GM18870 (cell line): ENCODE measurements around the gene ZNF750.

Source experiments
- ATAC-seq: cut with Tn5 transposase; IDR thresholded peaks from one replicate; pipeline ENCODE4 v1.9.1; 2021; ENCODE audit warnings: moderate library complexity; ENCODE audit not compliant: unreplicated experiment

The ZNF750 gene

DNA sequence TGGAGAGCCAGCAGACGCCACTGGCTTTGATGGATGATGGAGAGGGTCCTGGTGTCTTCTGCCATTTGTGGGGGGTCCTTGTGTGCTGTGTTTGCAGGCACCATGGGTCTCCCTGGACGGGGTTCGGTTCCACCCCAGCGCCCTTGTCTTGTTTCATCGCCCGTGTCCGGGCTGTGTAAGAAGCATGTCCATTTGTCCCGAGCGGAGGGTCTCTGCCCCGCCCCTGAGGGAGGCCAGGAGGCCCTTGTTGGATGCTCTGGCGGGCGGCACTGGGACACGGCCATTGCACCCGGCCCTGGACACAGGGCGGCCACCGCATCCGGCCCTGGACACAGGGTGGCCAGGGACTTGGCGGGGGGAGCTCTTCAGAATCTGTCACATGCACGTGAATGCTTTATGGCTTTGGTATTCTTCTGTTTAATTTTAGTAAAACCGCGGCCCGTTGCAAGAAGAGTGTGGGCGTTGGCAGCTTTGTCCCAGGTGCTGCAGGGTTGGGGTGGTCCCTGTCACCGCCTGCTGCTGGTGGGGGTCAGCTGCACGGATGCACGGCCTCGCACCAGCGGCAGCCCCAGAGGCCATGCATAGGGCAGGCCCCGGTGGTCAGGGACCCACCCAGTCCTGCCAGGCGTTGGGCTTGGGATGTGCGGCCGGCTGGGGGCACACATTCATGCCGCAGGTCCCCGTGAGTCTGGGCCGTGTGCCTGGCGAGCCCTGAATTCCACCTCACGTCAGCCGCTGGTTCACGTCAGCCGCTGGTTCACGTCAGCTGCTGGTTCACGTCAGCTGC lies 21.0 kb upstream of the ZNF750 start:
- no peak for ATAC-seq

DNA sequence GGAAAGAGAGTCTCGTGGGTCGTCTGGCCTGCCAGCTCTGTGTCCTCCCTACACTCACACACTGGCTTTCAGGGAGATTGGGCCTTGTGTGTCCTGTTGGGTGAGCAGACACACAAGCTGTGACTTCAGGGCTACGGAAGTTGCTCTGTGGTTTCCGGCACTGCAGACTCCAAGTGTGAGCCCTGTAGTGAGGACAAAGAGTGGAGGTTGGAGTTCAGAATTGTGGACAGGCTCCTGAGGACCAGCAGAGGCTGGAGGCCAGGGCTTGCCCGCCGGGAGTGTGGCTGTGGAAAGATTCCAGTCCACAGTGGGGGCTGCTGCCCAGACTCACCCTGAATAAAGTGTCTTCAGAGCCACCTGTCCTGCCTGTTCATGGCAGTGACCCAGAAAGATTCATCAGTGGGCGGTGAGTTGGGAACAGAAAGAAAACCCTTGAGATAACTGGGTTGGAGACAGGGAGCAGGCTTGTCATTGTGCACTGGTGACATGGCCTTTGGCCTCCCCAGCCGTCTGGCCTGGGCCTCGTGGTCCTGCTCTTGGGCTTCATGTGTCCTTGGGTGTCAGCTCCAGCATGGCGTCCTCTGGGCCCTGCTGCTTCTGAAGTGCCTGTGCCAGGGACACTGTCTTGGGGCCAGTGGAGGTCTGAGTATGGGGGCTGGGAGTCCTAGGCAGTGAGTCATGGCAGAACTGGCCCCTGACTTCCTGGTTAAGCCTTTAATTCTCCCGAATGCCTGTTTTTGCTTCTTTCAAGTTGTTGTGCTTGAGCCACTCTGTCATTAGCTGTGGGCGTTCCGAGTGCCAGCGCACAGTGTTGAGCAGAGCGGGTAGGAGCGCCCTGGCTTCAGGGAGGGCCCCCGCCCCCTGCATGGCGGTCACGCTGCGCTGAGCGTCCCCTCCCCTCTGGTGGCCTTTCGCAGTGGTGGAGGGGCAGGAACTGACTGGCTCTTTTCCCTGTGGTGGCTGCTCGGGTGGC lies 19.9 kb upstream of the ZNF750 start:
- ATAC-seq, result no peak

DNA sequence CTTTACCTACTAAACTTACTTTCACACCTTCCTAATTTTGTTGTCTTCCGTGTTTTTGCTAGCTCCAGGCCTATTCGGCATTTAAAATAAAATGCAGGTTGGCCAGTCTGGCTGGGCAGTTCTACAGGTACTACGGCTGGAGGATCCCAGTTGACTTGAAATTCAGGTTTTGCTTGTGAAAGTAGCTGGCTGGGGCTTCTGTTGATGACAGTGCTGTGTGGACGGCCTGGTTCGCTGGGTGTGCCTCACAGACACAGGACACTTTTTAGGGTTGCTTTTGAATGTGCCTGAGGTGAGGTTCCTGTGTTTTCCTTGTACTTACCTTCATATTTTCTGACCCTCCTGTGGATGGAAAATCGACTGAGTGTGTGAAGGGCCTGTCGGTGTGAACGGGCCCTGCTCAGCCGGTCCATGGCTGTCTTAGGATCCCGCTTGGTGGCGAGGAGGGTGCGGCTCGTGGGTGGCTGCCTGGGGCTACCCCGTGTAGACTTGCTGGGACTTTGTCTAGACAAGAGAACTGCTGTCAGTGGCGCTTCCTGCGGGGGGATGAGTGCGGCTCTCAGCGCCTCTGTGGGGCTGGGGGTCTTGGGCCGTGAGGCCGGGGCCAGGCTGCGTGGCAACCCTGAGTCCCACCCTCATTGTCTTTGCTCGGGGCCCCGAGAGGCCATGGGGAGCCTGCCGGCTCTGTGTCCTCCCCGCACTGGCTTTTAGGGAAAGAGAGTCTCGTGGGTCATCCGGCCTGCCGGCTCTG lies 18.7 kb upstream of the ZNF750 start:
- no peak for ATAC-seq

DNA sequence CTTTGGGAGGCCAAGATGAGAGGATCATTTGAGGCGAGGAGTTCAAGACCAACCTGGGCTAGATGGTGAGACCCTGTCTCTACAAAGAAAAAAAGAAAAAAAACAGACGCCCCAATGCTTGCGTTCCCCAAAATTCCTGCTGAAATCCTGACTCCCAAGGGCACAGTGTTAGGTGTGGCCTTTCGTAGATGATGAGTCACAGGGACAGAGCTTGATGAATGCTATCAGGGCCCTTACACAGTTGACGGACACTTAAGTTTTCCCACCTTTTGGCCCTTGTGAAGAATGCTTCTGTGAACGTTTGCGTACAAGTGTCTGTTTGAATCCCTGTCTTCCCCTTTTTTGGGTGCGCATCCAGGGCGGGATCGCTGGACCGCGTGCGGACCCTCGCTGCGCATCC lies 16.5 kb upstream of the ZNF750 start:
- ATAC-seq, result no peak

DNA sequence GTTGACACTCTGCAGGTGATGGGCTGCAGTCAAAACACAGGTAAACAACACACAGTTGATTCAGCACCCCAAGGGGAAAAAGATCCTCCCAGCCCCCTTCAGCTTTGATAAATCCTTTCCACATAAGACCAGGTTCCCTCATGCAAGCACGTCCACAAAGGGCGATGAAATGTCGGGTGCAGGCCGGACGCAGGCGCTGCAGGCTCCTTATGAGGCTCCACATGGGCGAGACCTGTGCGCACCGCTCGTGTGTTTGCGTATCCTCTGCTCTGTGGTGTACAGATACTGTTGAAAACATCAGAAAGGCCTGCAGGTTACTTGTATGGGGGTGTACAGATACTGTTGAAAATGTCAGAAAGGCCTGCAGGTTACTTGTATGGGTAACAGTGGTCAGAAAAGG lies 14.4 kb upstream of the ZNF750 start:
- no peak for ATAC-seq

DNA sequence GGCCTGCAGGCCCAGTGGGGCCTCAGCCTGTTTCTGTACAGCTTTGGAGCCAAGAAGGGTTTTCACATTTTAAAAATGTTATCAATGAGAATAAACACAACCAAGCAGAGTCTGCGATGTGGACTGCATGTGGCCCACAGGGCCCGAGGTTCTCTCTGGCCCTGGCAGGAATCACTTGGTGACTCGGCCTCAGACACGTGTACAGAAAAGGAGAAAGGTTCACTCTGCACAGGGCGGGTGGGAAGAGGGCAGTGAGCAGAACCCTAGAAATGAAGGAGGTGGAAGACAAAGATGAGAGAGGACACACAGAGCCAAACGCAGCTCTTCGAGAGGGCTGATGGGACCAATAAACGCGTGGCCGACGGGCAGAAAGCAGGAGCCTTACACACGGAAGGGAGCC lies 11.6 kb upstream of the ZNF750 start:
- ATAC-seq, result no peak

DNA sequence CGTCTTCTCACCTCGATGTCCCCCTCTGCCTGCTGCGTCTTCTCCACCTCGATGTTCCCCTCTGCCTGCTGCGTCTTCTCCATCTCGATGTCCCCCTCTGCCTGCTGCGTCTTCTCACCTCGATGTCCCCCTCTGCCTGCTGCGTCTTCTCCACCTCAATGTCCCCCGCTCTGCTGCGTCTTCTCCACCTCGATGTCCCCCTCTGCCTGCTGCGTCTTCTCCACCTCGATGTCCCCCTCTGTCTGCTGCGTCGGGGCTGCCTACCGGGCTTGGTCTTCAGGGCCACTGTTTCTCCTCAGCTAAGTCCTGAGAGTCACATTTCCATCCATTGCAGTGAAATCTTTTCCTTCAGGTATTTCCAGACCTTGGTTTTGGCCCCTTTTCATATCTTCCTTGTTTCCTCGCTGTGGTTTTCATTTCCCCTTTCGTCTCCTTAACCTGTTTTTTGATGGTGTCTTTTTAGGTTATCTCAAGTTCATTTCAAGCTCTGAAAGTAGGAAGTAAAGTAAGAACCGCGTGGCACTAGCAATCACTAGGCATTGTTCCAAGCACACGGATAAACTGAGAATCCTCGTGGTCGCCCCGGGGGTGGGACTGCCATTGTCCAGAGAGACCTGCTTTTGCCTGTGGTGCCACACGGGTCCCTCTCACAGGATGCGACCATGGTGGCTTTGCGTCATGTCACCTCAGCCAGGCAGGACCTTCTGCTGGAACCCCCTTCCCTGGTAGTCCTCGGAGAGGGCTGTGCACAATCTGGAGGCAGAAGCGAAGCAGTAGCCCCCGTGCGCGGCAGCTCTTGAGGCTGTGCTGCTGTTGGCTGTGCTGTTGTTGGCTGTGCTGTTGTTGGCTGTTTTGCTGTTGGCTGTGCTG lies 9.5 kb upstream of the ZNF750 start:
- no peak for ATAC-seq

DNA sequence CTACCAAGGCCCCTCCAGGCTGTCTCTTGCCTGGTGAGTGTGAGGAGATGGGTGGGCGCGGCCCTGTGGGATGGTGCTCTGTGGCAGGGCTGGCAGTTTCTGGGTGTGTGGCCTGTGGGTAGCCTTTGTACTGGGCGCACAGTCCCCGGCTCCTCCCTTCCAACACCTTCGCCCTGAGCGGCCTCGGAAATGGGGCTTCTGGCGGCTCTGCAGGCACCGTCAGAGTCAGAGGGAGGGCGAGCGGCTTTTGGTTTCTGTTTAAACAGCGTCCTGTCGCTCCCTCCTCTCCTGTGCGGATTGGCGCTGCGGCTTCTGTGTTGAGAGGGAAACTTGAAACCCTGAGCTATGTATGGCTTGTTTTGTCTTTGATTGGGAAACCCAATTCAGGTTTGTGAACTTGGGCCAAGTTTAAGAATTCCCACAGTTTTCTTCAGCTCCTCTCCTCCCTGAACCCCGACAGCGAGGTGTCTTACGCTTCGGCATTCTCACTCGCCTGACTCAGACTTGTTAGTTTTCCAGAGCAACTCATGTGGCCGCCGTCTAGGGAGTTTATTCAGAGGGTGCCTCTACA lies 8.3 kb upstream of the ZNF750 start:
- ATAC-seq, result no peak

DNA sequence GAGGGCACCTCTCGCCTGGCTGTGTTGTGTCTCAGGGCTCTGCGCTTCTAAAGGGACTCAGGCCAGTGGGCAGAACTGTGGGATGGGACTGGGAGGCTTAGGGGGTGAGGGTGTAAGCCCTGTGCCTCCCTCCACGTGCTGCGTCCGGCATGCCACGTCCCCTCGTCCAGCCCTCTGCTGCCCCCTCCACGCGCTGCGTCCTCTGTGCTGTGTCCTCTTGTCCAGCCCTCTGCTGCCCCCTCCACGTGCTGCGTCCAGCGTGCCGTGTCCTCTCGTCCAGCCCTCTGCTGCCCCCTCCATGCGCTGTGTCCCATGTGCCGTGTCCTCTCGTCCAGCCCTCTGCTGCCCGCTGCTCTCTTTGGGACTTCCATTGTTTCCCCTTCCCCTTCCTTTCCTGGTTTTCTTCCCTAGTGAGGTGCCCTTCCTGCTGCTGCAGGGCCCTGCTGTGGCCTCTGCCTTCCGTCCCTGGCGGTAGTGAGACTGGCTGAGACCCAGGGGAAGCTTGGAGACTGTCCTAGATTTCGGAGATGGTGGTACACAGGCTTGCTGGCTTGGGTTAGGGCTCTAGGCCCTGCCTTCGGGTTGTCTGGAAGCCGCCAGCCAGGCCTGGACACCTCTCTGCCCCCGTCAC lies 6.4 kb upstream of the ZNF750 start:
- ATAC-seq, result no peak

DNA sequence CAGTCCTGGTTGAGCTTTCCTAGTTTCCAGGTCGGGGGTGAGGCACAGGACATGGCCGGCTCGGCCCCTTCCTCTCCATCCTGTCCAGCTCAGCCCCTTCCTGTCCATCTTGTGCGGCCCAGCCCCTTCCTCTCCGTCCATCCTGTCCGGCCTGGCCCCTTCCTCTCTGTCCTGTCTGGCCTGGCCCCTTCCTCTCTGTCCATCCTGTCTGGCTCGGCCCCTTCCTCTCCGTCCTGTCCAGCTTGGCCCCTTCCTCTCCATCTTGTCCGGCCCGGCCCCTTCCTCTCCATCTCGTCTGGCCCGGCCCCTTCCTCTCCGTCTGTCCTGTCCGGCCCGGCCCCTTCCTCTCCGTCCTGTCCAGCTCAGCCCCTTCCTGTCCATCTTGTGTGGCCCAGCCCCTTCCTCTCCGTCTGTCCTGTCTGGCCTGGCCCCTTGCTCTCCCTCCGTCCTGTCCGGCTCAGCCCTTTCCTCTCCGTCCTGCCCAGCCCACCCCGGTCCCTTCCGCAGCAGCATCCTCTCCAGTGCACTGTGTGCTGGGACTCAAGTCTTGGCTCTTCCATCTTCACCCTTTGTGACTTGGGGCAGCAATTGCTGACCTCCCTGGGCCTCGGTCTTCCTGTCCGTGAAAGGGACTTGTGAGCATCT lies 5.5 kb upstream of the ZNF750 start:
- no peak for ATAC-seq

DNA sequence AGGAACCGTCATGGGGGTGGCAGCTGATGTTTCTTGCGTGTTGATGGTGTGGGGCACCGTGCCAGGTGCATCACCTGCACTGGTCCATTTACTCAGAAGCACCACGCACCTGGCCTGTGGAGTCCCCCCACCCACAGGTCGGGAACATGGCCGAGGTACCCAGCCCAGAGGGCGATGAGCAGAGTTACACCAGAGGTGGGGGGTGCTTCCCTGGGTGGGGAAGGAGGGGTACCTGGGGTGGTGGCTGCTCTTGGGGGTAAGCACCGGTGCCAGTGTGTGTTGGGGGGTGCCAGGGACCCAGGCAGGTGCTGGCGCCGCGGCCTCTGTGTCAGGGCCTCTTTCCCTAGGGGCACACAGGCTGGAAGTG lies 5.0 kb upstream of the ZNF750 start:
- no peak for ATAC-seq

DNA sequence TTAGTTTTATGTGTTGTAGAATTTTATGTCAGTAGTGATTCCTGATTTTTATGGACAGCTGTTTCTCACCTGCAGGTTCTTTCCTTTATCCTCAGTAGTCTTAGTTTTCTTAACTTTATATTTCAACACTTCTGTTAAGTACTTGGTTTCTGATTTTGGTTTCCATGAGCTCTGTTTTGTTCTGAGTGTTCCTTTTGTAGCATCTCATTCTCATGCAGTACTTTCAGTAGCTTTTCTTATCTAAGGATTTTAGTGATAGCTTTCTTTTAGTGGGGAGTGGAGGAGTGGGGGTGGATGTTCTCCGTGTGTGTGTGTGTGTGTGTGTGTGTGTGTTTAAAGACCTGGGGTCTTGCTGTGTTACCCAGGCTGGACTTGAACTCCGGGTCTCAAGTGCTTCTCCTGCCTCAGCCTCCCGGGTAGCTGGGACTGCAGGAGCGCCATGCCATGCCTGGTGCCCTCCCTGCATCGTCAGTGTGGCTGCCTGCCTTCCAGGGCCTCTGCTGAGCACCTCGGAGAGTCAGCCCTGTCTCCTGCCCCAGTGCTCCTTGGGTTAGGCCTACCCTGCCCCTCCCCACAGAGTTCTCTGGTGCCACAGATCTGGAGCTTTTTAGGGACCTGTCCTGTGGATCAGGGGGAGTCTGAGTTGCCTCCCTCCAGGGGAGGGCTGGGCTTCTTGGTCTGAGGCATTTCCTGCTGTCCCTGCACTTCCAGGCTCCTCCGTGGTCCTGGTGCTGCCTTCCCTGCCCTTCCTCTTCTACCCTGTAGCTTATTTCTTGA lies 4.3 kb upstream of the ZNF750 start:
- ATAC-seq, result no peak

DNA sequence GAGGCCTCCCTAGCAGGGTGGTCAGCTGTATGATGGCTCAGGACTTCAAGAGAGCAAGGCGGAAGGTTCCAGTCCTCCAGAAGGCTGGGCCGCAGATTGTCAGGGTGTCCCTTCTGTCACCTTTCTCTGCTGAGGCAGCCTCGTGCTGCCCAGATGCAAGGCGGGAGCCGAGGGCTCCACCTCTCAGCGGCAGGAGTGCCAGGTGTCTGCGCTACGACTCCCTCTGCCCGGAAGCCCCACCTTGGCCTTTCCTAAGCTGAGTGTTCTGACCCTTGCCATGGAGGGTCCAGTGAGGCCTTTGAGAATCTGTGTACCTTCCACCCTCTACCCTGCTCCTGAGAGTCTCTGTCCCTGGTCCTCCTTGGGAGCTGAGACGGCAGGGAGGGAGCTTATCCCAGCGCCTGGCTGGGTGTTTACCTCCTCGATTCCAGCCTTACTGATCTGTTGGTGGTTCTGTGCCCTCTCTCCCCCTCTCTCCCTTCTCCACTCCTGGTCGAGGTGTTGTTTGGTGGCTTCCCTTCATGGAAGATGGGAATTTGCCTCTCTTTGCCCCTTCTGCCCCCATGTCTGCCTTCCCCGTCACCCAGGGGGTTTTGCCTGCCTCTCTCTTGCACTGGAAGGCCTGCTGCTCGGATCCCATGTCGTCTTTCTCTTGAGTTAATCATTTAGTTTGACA lies 2.2 kb upstream of the ZNF750 start:
- no peak for ATAC-seq

DNA sequence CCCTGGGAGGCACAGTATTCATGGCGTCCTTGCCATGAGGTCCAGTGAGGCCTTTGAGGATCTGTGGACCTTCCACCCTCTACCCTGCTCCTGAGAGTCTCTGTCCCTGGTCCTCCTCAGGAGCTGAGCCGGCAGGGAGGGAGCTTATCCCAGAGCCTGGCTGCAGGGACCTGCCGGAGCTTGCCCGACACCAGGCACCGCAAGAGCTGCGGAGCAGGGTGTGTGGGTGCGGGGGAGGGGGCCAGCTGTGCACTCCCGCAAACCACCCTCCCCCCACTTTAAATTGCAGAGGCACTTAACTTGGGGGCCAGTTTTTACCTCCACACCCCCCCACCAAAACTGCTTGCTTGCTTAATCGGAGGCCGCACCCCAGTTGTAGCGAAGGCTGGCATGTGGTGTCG lies 609 bp upstream of the ZNF750 start:
- no peak for ATAC-seq

DNA sequence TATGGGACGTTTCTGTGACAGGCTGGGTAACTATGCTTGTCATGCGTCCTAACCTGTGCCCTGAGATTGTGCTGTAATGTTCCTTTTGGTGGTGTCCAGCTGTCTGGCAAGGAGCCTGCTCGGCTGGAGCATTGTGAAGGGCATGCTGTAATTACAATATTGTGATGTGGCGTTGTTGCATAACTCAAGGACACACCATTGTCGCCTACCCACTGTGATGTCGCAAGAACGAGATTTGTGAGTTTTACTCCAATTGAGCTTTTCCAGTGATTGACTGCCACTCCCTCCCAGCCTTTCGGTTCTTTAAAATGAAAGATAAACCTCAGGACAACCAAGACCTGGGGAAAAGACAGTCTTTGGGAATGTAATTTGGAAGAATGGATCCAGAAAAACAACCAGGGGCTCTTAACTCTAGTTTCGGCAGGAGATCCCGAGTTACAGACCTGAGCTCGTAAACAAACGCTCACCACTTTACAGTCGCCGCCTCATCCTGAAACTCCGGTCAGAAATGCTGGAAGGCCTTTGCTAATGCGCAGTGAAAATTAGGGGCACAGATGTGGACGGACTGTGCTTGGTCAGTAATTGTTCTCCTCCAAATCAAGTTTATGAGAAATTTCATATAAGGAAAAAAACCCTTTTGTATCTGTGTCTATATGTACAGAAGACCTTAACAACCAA lies 1.3 kb downstream of the ZNF750 start:
- no peak for ATAC-seq

DNA sequence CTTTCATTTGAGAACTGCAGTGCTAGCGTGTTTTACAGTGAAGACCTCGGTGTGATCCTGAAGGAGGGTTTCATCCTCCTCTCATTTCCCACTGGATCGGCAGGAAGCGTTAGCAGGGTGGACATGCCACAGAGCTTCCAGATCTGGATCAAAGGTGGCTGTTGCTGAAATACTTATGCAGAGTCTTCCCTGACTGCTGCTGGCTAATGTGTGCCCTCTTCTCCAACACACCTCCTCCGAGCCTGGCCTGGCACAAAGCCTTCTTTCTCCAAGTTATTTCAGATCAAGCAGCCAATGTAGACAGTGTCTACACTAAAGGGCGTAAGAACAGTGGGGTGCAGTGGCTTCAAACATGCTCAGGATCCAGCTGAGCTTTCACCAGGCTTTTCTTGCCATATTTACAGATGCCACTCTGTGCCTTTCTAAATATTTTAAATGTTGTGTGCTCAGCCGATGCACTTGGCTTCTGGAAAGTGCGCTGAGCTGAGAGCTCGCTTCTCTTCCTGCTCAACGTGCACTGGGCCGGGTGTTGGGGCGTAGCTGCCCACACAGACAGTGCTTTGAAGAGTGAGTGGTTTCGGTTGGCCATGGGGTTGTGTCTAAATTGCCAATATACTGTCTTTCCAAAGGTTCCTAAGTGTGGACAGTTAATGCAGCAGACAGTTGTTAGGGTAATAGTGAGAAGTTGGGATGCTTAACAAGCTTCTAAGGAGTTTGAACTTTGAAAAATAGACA lies 2.1 kb downstream of the ZNF750 start:
- ATAC-seq, result no peak
